K562 (cell line): ENCODE data around the gene C19orf44. TPM values are rescaled to one million over a fixed set of nuclear protein-coding genes. Genes with fewer than 3 reads are reported as not detected.

Source experiments
- ATAC-seq: fragments of 200-7000 bp; cut with Tn5 transposase; 3 replicates; pipeline ENCODE4 v1.9.1; 2020; ENCODE audit warnings: moderate library complexity
- BruUV-seq: library from RNA; stranded (reverse); fragments of 400-500 nt; replicated peaks from 2 replicates; lab custom pipeline; 2021; lab: Mats Ljungman, UMichigan
- CTCF ChIA-PET: fragments of 300-600 bp; formaldehyde crosslinking; extraction: SDS; loops from one replicate; lab custom pipeline; 2021; ENCODE audit warnings: low intra/inter-chr PET ratio; lab: Yijun Ruan, JAX
- POLR2A ChIA-PET: fragments of 300-600, 350-650 bp; sonication (Branson Sonifier 250); formaldehyde crosslinking; extraction: SDS; loops from one replicate; lab custom pipeline; 2021; ENCODE audit warnings: antibody characterized with exemption, inconsistent platforms; lab: Yijun Ruan, JAX
- DNase-seq, 4 experiments: peaks; one replicate each; pipeline versions ENCODE4 v3.0.0 to v3.0.0-alpha.2; 2011 to 2018; ENCODE audit warnings: low spot score in 3 of 4, mixed read lengths in 3 of 4; ENCODE audit errors: extremely low read depth in 1 of 4
- FAIRE-seq: peaks from 2 replicates; lab custom pipeline; 2011; peaks lifted over from hg19 to GRCh38; lab: Jason Lieb, UNC
- H2AFZ ChIP-seq: 2 replicates; pipeline ENCODE4 v1.6.0; 2011; ENCODE audit warnings: low read depth, low read length, control low read depth, inconsistent platforms
- H3K27ac ChIP-seq: fragments of 200-600 bp; 3 replicates; pipeline ENCODE4 v1.8.0; 2011; ENCODE audit warnings: low read depth, mild to moderate bottlenecking, control low read depth, inconsistent platforms, low read length, moderate library complexity, mixed read lengths; ENCODE audit errors: extremely low read depth
- H3K27me3 ChIP-seq, 2 experiments: fragments of 300-600 bp in 1 of 2; 2 replicates in 1 of 2; 3 replicates in 1 of 2; pipeline versions ENCODE4 v1.6.0 to v1.8.0; 2011; ENCODE audit warnings: inconsistent platforms in 2 of 2, low read length in 2 of 2, mild to moderate bottlenecking in 1 of 2, mixed read lengths in 1 of 2, moderate library complexity in 1 of 2; ENCODE audit not compliant: control insufficient read depth in 2 of 2, insufficient read depth in 2 of 2
- H3K36me3 ChIP-seq: fragments of 300-600 bp; 3 replicates; pipeline ENCODE4 v1.8.0; 2011; ENCODE audit warnings: mild to moderate bottlenecking, low read length, inconsistent platforms; ENCODE audit not compliant: control insufficient read depth, insufficient read depth
- H3K4me1 ChIP-seq, 2 experiments: fragments of 200-600 bp in 1 of 2; replicated peaks in 1 of 2; 2 replicates in 1 of 2; 3 replicates in 1 of 2; pipeline versions ENCODE4 v1.5.1 to v1.8.0; 2011; ENCODE audit warnings: inconsistent platforms in 2 of 2, low read length in 2 of 2, mild to moderate bottlenecking in 1 of 2, mixed read lengths in 1 of 2, moderate library complexity in 1 of 2; ENCODE audit not compliant: control insufficient read depth in 2 of 2, insufficient read depth in 2 of 2
- H3K4me2 ChIP-seq: 2 replicates; pipeline ENCODE4 v1.6.1; 2011; ENCODE audit warnings: low read length, control low read depth, inconsistent platforms, mixed read lengths; ENCODE audit not compliant: insufficient read depth
- H3K4me3 ChIP-seq: fragments of 200-600 bp; sonication (generic), shearing (Covaris generic); 2 replicates; pipeline ENCODE4 v1.5.1; 2016; ENCODE audit warnings: control low read depth, inconsistent platforms
- H3K79me2 ChIP-seq: fragments of 200-600 bp; 3 replicates; pipeline ENCODE4 v1.8.0; 2011; ENCODE audit warnings: low read length, inconsistent platforms; ENCODE audit not compliant: control insufficient read depth, insufficient read depth
- H3K9ac ChIP-seq, 2 experiments: 2 replicates each; pipeline versions ENCODE4 v1.6.0 to v1.6.1; 2011; ENCODE audit warnings: low read depth in 2 of 2, low read length in 2 of 2, control low read depth in 1 of 2, inconsistent platforms in 1 of 2, mild to moderate bottlenecking in 1 of 2, mixed read lengths in 1 of 2; ENCODE audit not compliant: insufficient read depth in 1 of 2
- H3K9me1 ChIP-seq: one replicate; pipeline ENCODE4 v1.6.0; 2011; ENCODE audit warnings: inconsistent platforms, mild to moderate bottlenecking, low read length, moderate library complexity; ENCODE audit not compliant: control insufficient read depth, insufficient read depth
- H3K9me3 ChIP-seq: replicated peaks from 2 replicates; pipeline ENCODE4 v1.5.1; 2011; ENCODE audit warnings: low read depth, low read length, inconsistent platforms; ENCODE audit not compliant: control insufficient read depth, insufficient read depth
- H4K20me1 ChIP-seq: replicated peaks from 2 replicates; pipeline ENCODE4 v1.6.1; 2011; ENCODE audit warnings: low read length, inconsistent platforms, mixed read lengths; ENCODE audit not compliant: control insufficient read depth, insufficient read depth
- ARID1B ChIP-seq: fragments of 450-650 bp; IDR thresholded peaks from 2 replicates; pipeline ENCODE4 v1.6.1; 2016; ENCODE audit warnings: antibody characterized with exemption, mild to moderate bottlenecking, inconsistent platforms
- C11orf30 ChIP-seq: fragments of 450-650 bp; IDR thresholded peaks from 2 replicates; pipeline ENCODE4 v1.6.1; 2016; ENCODE audit warnings: low read depth, mild to moderate bottlenecking
- CEBPB ChIP-seq: fragments of 450-650 bp; IDR thresholded peaks from 2 replicates; pipeline ENCODE4 v1.6.1; 2016; ENCODE audit warnings: missing genetic modification characterization, missing compliant biosample characterization
- CEBPG ChIP-seq, 3 experiments: fragments of 200-800 bp in 1 of 3; sonication (Bioruptor generic) in 1 of 3; sonication (generic) in 1 of 3; formaldehyde crosslinking in 1 of 3; IDR thresholded peaks in 2 of 3; conservative IDR thresholded peaks in 1 of 3; 2 replicates each; pipeline versions ENCODE4 v1.6.1 to v1.8.0; 2016 to 2022; ENCODE audit warnings: missing compliant biosample characterization in 2 of 3, missing genetic modification characterization in 2 of 3, mild to moderate bottlenecking in 1 of 3, missing genetic modification reagents in 1 of 3
- DPF2 ChIP-seq: fragments of 450-650 bp; IDR thresholded peaks from 2 replicates; pipeline ENCODE4 v1.6.1; 2016
- FOSL1 ChIP-seq: fragments of 200-800 bp; sonication (Bioruptor generic); conservative IDR thresholded peaks from 2 replicates; pipeline ENCODE4 v1.6.1; 2016; ENCODE audit warnings: missing genetic modification characterization, missing compliant biosample characterization
- FOXM1 ChIP-seq, 2 experiments: fragments of 450-650 bp in 1 of 2; sonication (generic) in 1 of 2; formaldehyde crosslinking in 1 of 2; IDR thresholded peaks; 2 replicates each; pipeline versions ENCODE4 v1.6.1 to v1.9.0; 2017 to 2022; ENCODE audit warnings: low read depth in 2 of 2, mild to moderate bottlenecking in 2 of 2, missing genetic modification reagents in 1 of 2, moderate library complexity in 1 of 2
- SMARCA4 ChIP-seq: fragments of 450-650 bp; IDR thresholded peaks from 2 replicates; pipeline ENCODE4 v1.6.1; 2016
- TRIM24 ChIP-seq, 2 experiments: fragments of 450-650 bp; IDR thresholded peaks; 2 replicates each; pipeline ENCODE4 v1.6.1; 2016
- ZBTB40 ChIP-seq, 2 experiments: fragments of 450-650 bp in 1 of 2; sonication (generic) in 1 of 2; formaldehyde crosslinking in 1 of 2; IDR thresholded peaks; 2 replicates each; pipeline versions ENCODE4 v1.7.1 to v1.9.0; 2016 to 2022; ENCODE audit warnings: inconsistent platforms in 1 of 2, mild to moderate bottlenecking in 1 of 2, missing genetic modification reagents in 1 of 2
- ZNF121 ChIP-seq: sonication (generic); formaldehyde crosslinking; conservative IDR thresholded peaks from 2 replicates; pipeline ENCODE4 v1.8.0; 2022; ENCODE audit warnings: missing genetic modification reagents
- ZNF316 ChIP-seq: fragments of 450-650 bp; IDR thresholded peaks from 2 replicates; pipeline ENCODE4 v1.6.1; 2016
- WGBS: fragments of 100-300 bp; shearing (Covaris generic); methylation state at CpG from one replicate; pipeline ENCODE4 v1.1.6; 2016; ENCODE audit warnings: low coverage, mixed read lengths; ENCODE audit not compliant: insufficient coverage; ENCODE audit errors: missing lambda C conversion rate; 5-methylcytosine and 5-hydroxymethylcytosine counted together
- in situ Hi-C: fragments of 300-500 bp; cut with MboI; formaldehyde crosslinking; loops from 4 replicates; pipeline ENCODE4 v1.15.0; 2018; ENCODE audit warnings: inconsistent platforms, mixed read lengths
- intact Hi-C: fragments of 100-400 bp; cut with micrococcal nuclease; formaldehyde crosslinking; loops from 2 replicates; pipeline ENCODE4 v1.14.2; 2022
- polyA plus RNA-seq, 8 experiments: library from polyadenylated mRNA; depleted of rRNA in 4 of 8; stranded (reverse) in 5 of 8; unstranded in 3 of 8; fragments of >200 nt; fragmentation: Nextera tagmentation in 2 of 8; fragmentation: Illumina TruSeq in 1 of 8; extraction: Ambion mirVana in 2 of 8; extraction: Trizol in 1 of 8; gene quantifications; 2 replicates each; pipeline versions ENCODE4 v1.2.1 to v1.2.3, GENCODE V29; 2011 to 2014; ENCODE audit warnings: inconsistent platforms in 1 of 8, missing spikeins in 1 of 8
- total RNA-seq, 7 experiments: library from RNA; depleted of rRNA in 6 of 7; stranded (reverse); fragments of >200 nt in 6 of 7; fragmentation: Illumina TruSeq in 2 of 7; extraction: Trizol in 2 of 7; gene quantifications; 2 replicates each; pipeline versions ENCODE4 v1.2.1 to v1.2.3, GENCODE V29; 2011 to 2021; ENCODE audit warnings: low replicate concordance in 1 of 7

The C19orf44 gene
- total and polyA plus RNA-seq, 9 of the 15 experiments (the other 6 are each of a cell fraction or from before 2014, with no cell fraction given), result 0.41 to 7.7 (median 3.5) TPM

DNA sequence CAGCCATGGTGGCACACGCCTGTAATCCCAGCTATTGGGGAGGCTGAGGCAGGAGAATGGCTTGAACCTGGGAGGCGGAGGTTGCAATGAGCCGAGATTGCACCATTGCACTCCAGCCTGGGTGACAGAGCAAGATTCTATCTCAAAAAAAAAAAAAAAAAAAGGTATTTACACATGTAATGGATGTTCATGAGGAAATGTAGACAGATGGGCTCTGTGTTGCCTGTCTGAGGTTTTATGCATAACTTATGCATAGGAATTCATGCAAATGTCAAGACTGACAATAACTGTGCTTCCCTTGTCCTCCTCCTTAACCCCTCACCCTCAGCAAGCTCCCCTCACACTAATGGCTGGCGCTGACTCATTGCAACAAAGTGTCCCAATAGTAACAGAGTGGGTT is 9.7 kb upstream of the C19orf44 start (continued):
- TF ChIP-seq CEBPG (CRISPR knock-in tag; IDR thresholded peaks at IDR 0.05), result 0 out of 2 replicates have a peak, but pooled peaks have one; percentile 46
- peak in 1 of 2 experiments; percentile 83; a peak in 3 of 4 replicates for TF ChIP-seq CEBPG (tag; conservative IDR thresholded peaks at IDR 0.05 in 1 of 2, IDR thresholded peaks at IDR 0.05 in 1 of 2)
- peak; percentile 31; the same call in 1 of the 2 replicates for TF ChIP-seq ZNF316
- TF ChIP-seq TRIM24 (IDR thresholded peaks at IDR 0.05), result peak; percentile 42 to 60; a peak in 3 of 4 replicates
- peak; percentile 68; the same call in 1 of the 2 replicates for TF ChIP-seq C11orf30
- peak; percentile 91 for TF ChIP-seq CEBPB (tag)
- TF ChIP-seq ARID1B, result peak; percentile 62; the same call in 1 of the 2 replicates
- peak; percentile 73 for TF ChIP-seq SMARCA4
- peak; percentile 77; the same call in 1 of the 2 replicates for TF ChIP-seq DPF2
- TF ChIP-seq FOSL1 (tag), result 0 out of 2 replicates have a peak, but pooled peaks have one; percentile 18

GRCh38 chr19:16496613-16496983 is 404 bp downstream of the C19orf44 start:
- intact Hi-C loops (loop anchor here (5.0 kb wide), 1 partner anchor 49 kb away; no protein-coding TSS in a partner anchor), in situ Hi-C loops (no loop called here)
- FAIRE-seq (no peak), DNase-seq (peak in 1 of 4 experiments; percentile 51), ATAC-seq (no peak)
- Histone ChIP-seq H3K9me1 (no peaks in the 10 kb centered on the region), H4K20me1 (no peaks in the 10 kb centered on the region), H3K27me3 (no peaks in the 10 kb centered on the region), H3K36me3 (peaks cover 8% of the 10 kb centered on the region; the same call in 1 of the 3 replicates), H3K79me2 (peaks cover 21% of the 10 kb centered on the region; the same call in 2 of the 3 replicates), H3K4me3 (peak overlapping the region; percentile 58), H3K4me2 (peak overlapping the region; percentile 84), H3K9ac (peak overlapping the region; percentile 49 to 78), H2AFZ (peak overlapping the region; percentile 96), H3K9me3 (no peaks in the 10 kb centered on the region), H3K27ac (peak overlapping the region; percentile 45; the same call in 2 of the 3 replicates), H3K4me1 (peaks cover 8 to 25% of the 10 kb centered on the region in 2 experiments; a peak in 4 of 5 replicates)
- WGBS, result under 1% methylated on average over 16 of the region's 16 CpGs
- BruUV-seq, result TSS peak; percentile 74
- ChIA-PET POLR2A (interaction anchor here (1.3 to 1.6 kb wide), 3 partner anchors 9 to 35 kb away, joined by 3 to 4 read pairs (median 3); no protein-coding TSS in a partner anchor), CTCF (no interaction called here)
- TF ChIP-seq FOXM1 (IDR thresholded peaks at IDR 0.05; ENCODE audit: low read depth) (no peak), FOXM1 (CRISPR knock-in tag; IDR thresholded peaks at IDR 0.05; ENCODE audit: low read depth) (no peak), ZNF121 (CRISPR knock-in tag) (peak; percentile 93), ZBTB40 (IDR thresholded peaks at IDR 0.05) (peak; percentile 95), ZBTB40 (CRISPR knock-in tag; IDR thresholded peaks at IDR 0.05) (peak; percentile 95)
